ENCODE data around the gene C1QA. TPM values are rescaled to one million over a fixed set of nuclear protein-coding genes. Genes with fewer than 3 reads are reported as not detected.

C1QA gene
- total and polyA plus RNA-seq, 2 of the 13 experiments (the other 11 are each of a cell fraction or from before 2014, with no cell fraction given), result not detected

GRCh38 chr1:22592919-22593790 is 43.3 kb upstream of the C1QA start (continued):
- TF ChIP-seq, protein P1, sequence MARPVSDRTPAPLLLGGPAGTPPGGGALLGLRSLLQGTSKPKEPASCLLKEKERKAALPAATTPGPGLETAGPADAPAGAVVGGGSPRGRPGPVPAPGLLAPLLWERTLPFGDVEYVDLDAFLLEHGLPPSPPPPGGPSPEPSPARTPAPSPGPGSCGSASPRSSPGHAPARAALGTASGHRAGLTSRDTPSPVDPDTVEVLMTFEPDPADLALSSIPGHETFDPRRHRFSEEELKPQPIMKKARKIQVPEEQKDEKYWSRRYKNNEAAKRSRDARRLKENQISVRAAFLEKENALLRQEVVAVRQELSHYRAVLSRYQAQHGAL (CRISPR knock-in tag; IDR thresholded peaks at IDR 0.05; ENCODE audit: not compliant biosample characterization), result no peak
- no peak for TF ChIP-seq AHR (CRISPR knock-in tag; IDR thresholded peaks at IDR 0.05)
- no peak for TF ChIP-seq REPIN1 (CRISPR knock-in tag; IDR thresholded peaks at IDR 0.05; ENCODE audit: borderline replicate concordance, low read depth)
- TF ChIP-seq THAP9 (CRISPR knock-in tag; IDR thresholded peaks at IDR 0.05; ENCODE audit: borderline replicate concordance), result no peak
- TF ChIP-seq, protein P2, sequence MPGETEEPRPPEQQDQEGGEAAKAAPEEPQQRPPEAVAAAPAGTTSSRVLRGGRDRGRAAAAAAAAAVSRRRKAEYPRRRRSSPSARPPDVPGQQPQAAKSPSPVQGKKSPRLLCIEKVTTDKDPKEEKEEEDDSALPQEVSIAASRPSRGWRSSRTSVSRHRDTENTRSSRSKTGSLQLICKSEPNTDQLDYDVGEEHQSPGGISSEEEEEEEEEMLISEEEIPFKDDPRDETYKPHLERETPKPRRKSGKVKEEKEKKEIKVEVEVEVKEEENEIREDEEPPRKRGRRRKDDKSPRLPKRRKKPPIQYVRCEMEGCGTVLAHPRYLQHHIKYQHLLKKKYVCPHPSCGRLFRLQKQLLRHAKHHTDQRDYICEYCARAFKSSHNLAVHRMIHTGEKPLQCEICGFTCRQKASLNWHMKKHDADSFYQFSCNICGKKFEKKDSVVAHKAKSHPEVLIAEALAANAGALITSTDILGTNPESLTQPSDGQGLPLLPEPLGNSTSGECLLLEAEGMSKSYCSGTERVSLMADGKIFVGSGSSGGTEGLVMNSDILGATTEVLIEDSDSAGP (CRISPR knock-in tag; IDR thresholded peaks at IDR 0.05; ENCODE audit: borderline replicate concordance), result no peak

All from HepG2 (cell line).